ENCODE data around the gene UBQLN4.

The UBQLN4 gene

DNA sequence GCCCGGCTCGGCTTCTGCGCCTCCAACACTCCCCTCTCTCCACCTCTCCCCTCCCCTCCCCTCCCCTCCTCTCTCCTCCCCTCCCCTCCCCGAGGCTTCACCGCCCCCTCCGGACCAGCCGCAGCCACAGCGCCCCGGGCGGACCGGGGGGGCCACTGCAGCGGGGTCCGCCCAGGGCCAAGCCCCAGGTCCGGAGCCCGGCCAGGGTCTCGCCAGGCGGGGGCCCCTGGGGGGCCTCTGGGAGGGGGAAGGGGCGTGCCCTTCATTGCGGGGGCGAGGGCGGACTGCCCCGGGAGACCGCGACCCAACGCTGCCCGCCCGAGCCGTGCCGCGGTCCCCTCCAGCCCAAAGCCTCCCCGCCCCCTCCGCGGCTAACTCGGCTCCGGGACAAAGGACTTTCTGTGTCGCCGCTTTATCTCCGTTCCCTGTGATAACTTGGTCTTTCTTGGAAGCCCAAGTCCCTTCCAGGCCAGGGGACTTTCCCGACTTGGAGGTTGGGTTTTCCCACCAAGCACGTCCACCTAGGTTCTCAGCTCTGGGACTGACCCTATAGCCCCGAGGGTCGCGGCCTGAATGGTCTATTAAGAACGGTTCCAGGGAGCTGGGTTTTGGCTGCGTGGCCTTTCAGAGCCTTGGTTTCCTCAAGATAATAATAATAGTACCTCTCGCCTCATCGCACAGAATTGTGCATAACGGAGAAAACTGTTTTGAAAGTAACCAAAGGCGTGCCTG lies at the start of gene UBQLN4:
Gene UBQLN4 (minus strand): TSS at position 31 of the 732 bp plus-strand sequence. CDS start 97 bp downstream, outside the sequence.
- H3K4me1 ChIP-seq (ENCODE audit: insufficient read depth, low read length), result peaks cover 36% of the 10 kb centered on the region
- H2AFZ ChIP-seq (ENCODE audit: low read depth, low read length), result peak within 1 kb of the TSS; percentile 90
- H3K9me3 ChIP-seq (ENCODE audit: insufficient read depth, low read length, severe bottlenecking), result no peaks in the 10 kb centered on the region
- H3K9ac ChIP-seq (ENCODE audit: low read depth, low read length), result peak within 1 kb of the TSS; percentile 72
- DNase-seq (peak; percentile 89), ATAC-seq (ENCODE audit: insufficient read depth, low read depth) (peak; percentile 59)
- H4K20me1 ChIP-seq (ENCODE audit: insufficient read depth, low read length), result peaks cover 12% of the 10 kb centered on the region; the same call in 1 of the 2 replicates
- TF ChIP-seq, protein P1, sequence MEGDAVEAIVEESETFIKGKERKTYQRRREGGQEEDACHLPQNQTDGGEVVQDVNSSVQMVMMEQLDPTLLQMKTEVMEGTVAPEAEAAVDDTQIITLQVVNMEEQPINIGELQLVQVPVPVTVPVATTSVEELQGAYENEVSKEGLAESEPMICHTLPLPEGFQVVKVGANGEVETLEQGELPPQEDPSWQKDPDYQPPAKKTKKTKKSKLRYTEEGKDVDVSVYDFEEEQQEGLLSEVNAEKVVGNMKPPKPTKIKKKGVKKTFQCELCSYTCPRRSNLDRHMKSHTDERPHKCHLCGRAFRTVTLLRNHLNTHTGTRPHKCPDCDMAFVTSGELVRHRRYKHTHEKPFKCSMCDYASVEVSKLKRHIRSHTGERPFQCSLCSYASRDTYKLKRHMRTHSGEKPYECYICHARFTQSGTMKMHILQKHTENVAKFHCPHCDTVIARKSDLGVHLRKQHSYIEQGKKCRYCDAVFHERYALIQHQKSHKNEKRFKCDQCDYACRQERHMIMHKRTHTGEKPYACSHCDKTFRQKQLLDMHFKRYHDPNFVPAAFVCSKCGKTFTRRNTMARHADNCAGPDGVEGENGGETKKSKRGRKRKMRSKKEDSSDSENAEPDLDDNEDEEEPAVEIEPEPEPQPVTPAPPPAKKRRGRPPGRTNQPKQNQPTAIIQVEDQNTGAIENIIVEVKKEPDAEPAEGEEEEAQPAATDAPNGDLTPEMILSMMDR (IDR thresholded peaks at IDR 0.05; ENCODE audit: borderline replicate concordance, extremely low read depth, low read length, poor library complexity, severe bottlenecking), result peak; percentile 71
- TF ChIP-seq EZH2 (IDR thresholded peaks at IDR 0.05; ENCODE audit: borderline replicate concordance, low read depth, low read length, severe bottlenecking), result no peak
- H3K27ac ChIP-seq (ENCODE audit: low read length), result peak within 1 kb of the TSS; percentile 85
- peak within 1 kb of the TSS; percentile 86 for H3K4me2 ChIP-seq (ENCODE audit: insufficient read depth, low read length)
- peak within 1 kb of the TSS; percentile 66 to 84 for H3K4me3 ChIP-seq (ENCODE audit: low read depth in 1 of 2, low read length in 2 of 2)
- peaks cover 33% of the 10 kb centered on the region for H3K79me2 ChIP-seq (ENCODE audit: insufficient read depth, low read length)
- peaks cover 45% of the 10 kb centered on the region for H3K36me3 ChIP-seq (ENCODE audit: insufficient read depth, low read length)
- H3K27me3 ChIP-seq (ENCODE audit: insufficient read depth, low read length, poor library complexity), result no peaks in the 10 kb centered on the region

DNA sequence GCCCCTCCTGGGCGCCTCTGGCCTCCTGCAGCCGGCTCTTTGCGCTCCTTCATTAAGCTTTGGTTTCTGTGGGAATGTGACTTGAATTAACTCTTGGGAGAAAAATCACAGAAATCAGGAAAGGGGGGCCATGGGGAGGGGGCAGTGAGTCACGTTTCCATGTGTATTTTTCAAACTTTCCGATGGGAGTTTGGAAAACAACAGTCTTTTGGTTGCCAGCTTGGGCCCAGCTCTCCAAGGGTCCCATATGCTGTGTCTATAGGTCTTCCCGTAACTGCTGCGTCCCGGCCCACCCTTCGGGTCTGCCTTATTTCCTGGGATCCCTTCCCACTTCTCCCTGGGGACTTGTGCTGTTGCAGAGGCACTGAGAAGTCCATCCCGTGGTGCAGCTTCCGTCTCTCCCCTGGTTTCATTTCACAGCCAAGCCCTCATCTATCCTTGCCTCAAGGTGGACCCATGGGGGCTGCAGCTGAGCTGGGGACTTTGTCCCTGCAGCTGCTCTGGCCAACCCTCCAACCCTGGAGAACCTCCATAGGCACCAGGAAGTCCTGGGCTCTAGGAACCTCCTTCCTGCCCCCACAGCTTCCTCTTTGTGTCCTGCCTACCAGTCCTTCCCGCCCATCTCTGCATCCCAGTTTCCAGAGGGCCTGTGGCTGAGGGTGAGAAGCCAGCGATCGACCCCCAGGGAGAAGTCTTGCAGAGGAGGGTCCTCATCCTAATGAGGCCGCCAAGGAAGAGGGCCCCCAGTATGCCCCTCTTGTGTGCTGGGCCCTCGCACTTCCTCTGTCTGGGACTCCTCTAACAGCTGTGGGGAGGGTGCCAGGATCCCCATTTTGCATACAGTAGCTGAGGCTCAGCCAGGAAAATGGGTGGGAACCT lies 49.3 kb upstream of the UBQLN4 start:
- Histone ChIP-seq H3K9me3 (ENCODE audit: insufficient read depth, low read length, severe bottlenecking) (no peaks in the 10 kb centered on the region), H3K9ac (ENCODE audit: low read depth, low read length) (no peak overlapping the region), H2AFZ (ENCODE audit: low read depth, low read length) (no peak overlapping the region), H3K4me3 (ENCODE audit: low read depth in 1 of 2, low read length in 2 of 2) (no peak overlapping the region), H3K4me1 (ENCODE audit: insufficient read depth, low read length) (peaks cover 5% of the 10 kb centered on the region; the same call in 1 of the 2 replicates), H3K4me2 (ENCODE audit: insufficient read depth, low read length) (no peak overlapping the region), H3K36me3 (ENCODE audit: insufficient read depth, low read length) (no peaks in the 10 kb centered on the region), H3K79me2 (ENCODE audit: insufficient read depth, low read length) (no peaks in the 10 kb centered on the region), H3K27ac (ENCODE audit: low read length) (no peak overlapping the region), H3K27me3 (ENCODE audit: insufficient read depth, low read length, poor library complexity) (peaks cover 23% of the 10 kb centered on the region), H4K20me1 (ENCODE audit: insufficient read depth, low read length) (0 out of 2 replicates have a peak, but pooled peaks cover 2% of the 10 kb centered on the region)
- TF ChIP-seq EZH2 (IDR thresholded peaks at IDR 0.05; ENCODE audit: borderline replicate concordance, low read depth, low read length, severe bottlenecking), result no peak
- TF ChIP-seq, protein P1 (IDR thresholded peaks at IDR 0.05; ENCODE audit: borderline replicate concordance, extremely low read depth, low read length, poor library complexity, severe bottlenecking), result no peak
- DNase-seq (no peak), ATAC-seq (ENCODE audit: insufficient read depth, low read depth) (no peak)

DNA sequence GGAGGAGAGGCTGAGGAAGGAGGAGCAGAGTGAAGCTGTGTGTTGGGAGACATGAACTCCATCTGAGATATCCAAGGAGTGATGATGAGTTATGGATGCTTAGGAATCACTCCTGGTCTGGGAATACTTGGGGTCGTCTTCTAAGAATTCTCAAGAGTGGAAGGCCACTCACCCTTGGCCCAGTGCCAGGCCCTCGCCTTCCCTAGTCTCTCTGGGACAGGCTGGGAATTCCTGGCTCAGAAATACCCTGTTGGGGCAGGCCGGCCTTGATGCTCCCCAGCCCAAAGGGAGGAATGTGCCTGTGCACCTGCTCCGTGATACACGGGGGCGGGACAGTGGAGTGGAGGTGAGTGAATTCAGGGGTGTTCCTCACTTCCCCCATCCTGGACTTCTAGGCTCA lies 48.3 kb upstream of the UBQLN4 start:
- Histone ChIP-seq H3K4me2 (ENCODE audit: insufficient read depth, low read length) (no peak overlapping the region), H2AFZ (ENCODE audit: low read depth, low read length) (no peak overlapping the region), H3K79me2 (ENCODE audit: insufficient read depth, low read length) (no peaks in the 10 kb centered on the region)

More for the DNA sequence above, 48.3 kb upstream of the UBQLN4 start:
- DNase-seq (no peak), ATAC-seq (ENCODE audit: insufficient read depth, low read depth) (no peak)
- no peaks in the 10 kb centered on the region for H3K36me3 ChIP-seq (ENCODE audit: insufficient read depth, low read length)
- no peak overlapping the region for H3K9ac ChIP-seq (ENCODE audit: low read depth, low read length)
- peaks cover 19% of the 10 kb centered on the region for H3K27me3 ChIP-seq (ENCODE audit: insufficient read depth, low read length, poor library complexity)
- H3K27ac ChIP-seq (ENCODE audit: low read length), result no peak overlapping the region
- TF ChIP-seq, protein P1 (IDR thresholded peaks at IDR 0.05; ENCODE audit: borderline replicate concordance, extremely low read depth, low read length, poor library complexity, severe bottlenecking), result no peak
- TF ChIP-seq EZH2 (IDR thresholded peaks at IDR 0.05; ENCODE audit: borderline replicate concordance, low read depth, low read length, severe bottlenecking), result no peak
- peaks cover 7% of the 10 kb centered on the region; the same call in 1 of the 2 replicates for H4K20me1 ChIP-seq (ENCODE audit: insufficient read depth, low read length)
- H3K4me1 ChIP-seq (ENCODE audit: insufficient read depth, low read length), result peaks cover 5% of the 10 kb centered on the region; the same call in 1 of the 2 replicates
- H3K4me3 ChIP-seq (ENCODE audit: low read depth in 1 of 2, low read length in 2 of 2), result no peak overlapping the region
- H3K9me3 ChIP-seq (ENCODE audit: insufficient read depth, low read length, severe bottlenecking), result no peaks in the 10 kb centered on the region

Data from DND-41 (cell line).